Fibroblast of gingiva (primary cell): ENCODE data around the gene ACIN1.

ENCODE experiments used
- DNase-seq: peaks from one replicate; pipeline ENCODE4 v3.0.0-alpha.2; 2011; ENCODE audit warnings: low read depth

ACIN1 gene

GRCh38 chr14:23094666-23095195 lies at the start of gene ACIN1:
Gene ACIN1, minus strand, starts transcription at chr14:23095136. Its CDS starts 24 bp downstream, at chr14:23095112.
- peak; percentile 88 for DNase-seq

- peak; percentile 19 for DNase-seq
These were observed 49.0 kb upstream of the ACIN1 start for GRCh38 chr14:23143911-23144310.

- DNase-seq: no peak
These were observed 47.9 kb upstream of the ACIN1 start for GRCh38 chr14:23142826-23143225.

GRCh38 chr14:23141706-23142444 lies 46.9 kb upstream of the ACIN1 start:
- peak; percentile 84 for DNase-seq

GRCh38 chr14:23140371-23140770 lies 45.4 kb upstream of the ACIN1 start:
- DNase-seq: no peak

GRCh38 chr14:23139874-23140273 lies 44.9 kb upstream of the ACIN1 start:
- no peak for DNase-seq

- DNase-seq: no peak
These were observed 43.0 kb upstream of the ACIN1 start for GRCh38 chr14:23137813-23138535.

GRCh38 chr14:23137192-23137812 lies 42.4 kb upstream of the ACIN1 start:
- no peak for DNase-seq

GRCh38 chr14:23136566-23137133 lies 41.7 kb upstream of the ACIN1 start:
- DNase-seq: no peak

- no peak for DNase-seq
These were observed 38.0 kb upstream of the ACIN1 start for GRCh38 chr14:23132970-23133369.

- DNase-seq: no peak
These were observed 36.5 kb upstream of the ACIN1 start for GRCh38 chr14:23131482-23131881.

GRCh38 chr14:23130871-23131270 lies 35.9 kb upstream of the ACIN1 start:
- no peak for DNase-seq

- no peak for DNase-seq
These were observed 34.9 kb upstream of the ACIN1 start for GRCh38 chr14:23129759-23130316.

GRCh38 chr14:23128969-23129758 lies 34.2 kb upstream of the ACIN1 start:
- no peak for DNase-seq

- no peak for DNase-seq
These were observed 32.9 kb upstream of the ACIN1 start for GRCh38 chr14:23127861-23128260.

- no peak for DNase-seq
These were observed 31.8 kb upstream of the ACIN1 start for GRCh38 chr14:23126548-23127278.

- no peak for DNase-seq
These were observed 31.1 kb upstream of the ACIN1 start for GRCh38 chr14:23125933-23126524.

- no peak for DNase-seq
These were observed 30.1 kb upstream of the ACIN1 start for GRCh38 chr14:23125011-23125410.

- DNase-seq: no peak
These were observed 29.5 kb upstream of the ACIN1 start for GRCh38 chr14:23124337-23124954.

GRCh38 chr14:23123419-23123818 lies 28.5 kb upstream of the ACIN1 start:
- peak; percentile 56 for DNase-seq
